Fibroblast of skin of left biceps (primary cell): Measurements from ENCODE around the gene MESD.

ENCODE experiments used
- DNase-seq, 2 experiments: peaks; one replicate each; pipeline ENCODE4 v3.0.0-alpha.2; 2013; ENCODE audit warnings: low read depth in 2 of 2

Gene MESD

GRCh38 chr15:80991421-80991820 is 1.8 kb upstream of the MESD start:
- no peak for DNase-seq

GRCh38 chr15:80990955-80991354 is 1.3 kb upstream of the MESD start:
- no peak for DNase-seq

GRCh38 chr15:80989081-80989517 is 520 bp downstream of the MESD start:
- no peak for DNase-seq

- no peak for DNase-seq
Observed at GRCh38 chr15:80988148-80988796, 1.3 kb downstream of the MESD start.

- DNase-seq = no peak
Observed at GRCh38 chr15:80986487-80986886, 3.1 kb downstream of the MESD start.

GRCh38 chr15:80985981-80986380 is 3.6 kb downstream of the MESD start:
- DNase-seq = no peak

GRCh38 chr15:80984856-80985255 is 4.8 kb downstream of the MESD start:
- DNase-seq = no peak

- no peak for DNase-seq
Observed at GRCh38 chr15:80982839-80983238, 6.8 kb downstream of the MESD start.

GRCh38 chr15:80982205-80982604 is 7.4 kb downstream of the MESD start:
- no peak for DNase-seq

- DNase-seq = no peak
Observed at GRCh38 chr15:80979538-80980200, 9.9 kb downstream of the MESD start.

- no peak for DNase-seq
Observed at GRCh38 chr15:80978685-80979329, 10.8 kb downstream of the MESD start.

- no peak for DNase-seq
Observed at GRCh38 chr15:80977627-80978036, 12.0 kb downstream of the MESD start.

GRCh38 chr15:80976851-80977250 is 12.8 kb downstream of the MESD start:
- no peak for DNase-seq

- DNase-seq = no peak
Observed at GRCh38 chr15:80974914-80975313, 14.7 kb downstream of the MESD start.

GRCh38 chr15:80972276-80972675 is 17.3 kb downstream of the MESD start:
- DNase-seq = no peak

- no peak for DNase-seq
Observed at GRCh38 chr15:80971143-80971542, 18.5 kb downstream of the MESD start.

GRCh38 chr15:80970658-80971057 is 19.0 kb downstream of the MESD start:
- no peak for DNase-seq

GRCh38 chr15:80970018-80970657 is 19.5 kb downstream of the MESD start:
- DNase-seq = no peak

- no peak for DNase-seq
Observed at GRCh38 chr15:80969316-80969715, 20.3 kb downstream of the MESD start.

- no peak for DNase-seq
Observed at GRCh38 chr15:80967991-80968510, 21.6 kb downstream of the MESD start.

- peak; percentile 77 to 78 for DNase-seq
Observed at GRCh38 chr15:80967451-80967850, 22.2 kb downstream of the MESD start.

- DNase-seq = no peak
Observed at GRCh38 chr15:80966431-80967197, 23.0 kb downstream of the MESD start.
